Endothelial cell (in vitro differentiated cells): Measurements from ENCODE around the gene HUWE1. TPM values are rescaled to one million over a fixed set of nuclear protein-coding genes. Genes with fewer than 3 reads are reported as not detected.
"Not testable (repeated sequence)": the region's sequence is repeated elsewhere in the genome, so short reads cannot be mapped to it uniquely, and the experiment has no call there.

Experiments used
- DNase-seq: peaks from one replicate; pipeline ENCODE4 v3.0.0; 2021; ENCODE audit warnings: low spot score
- H3K27ac Mint-ChIP-seq: one replicate; pipeline ENCODE4 v1.8.0; 2021; ENCODE audit warnings: mixed read lengths, inconsistent platforms; ENCODE audit not compliant: unreplicated experiment
- H3K27me3 Mint-ChIP-seq: one replicate; pipeline ENCODE4 v1.8.0; 2021; ENCODE audit warnings: mild to moderate bottlenecking, moderate library complexity, mixed read lengths, inconsistent platforms; ENCODE audit not compliant: unreplicated experiment
- H3K36me3 Mint-ChIP-seq: one replicate; pipeline ENCODE4 v1.8.0; 2021; ENCODE audit warnings: mild to moderate bottlenecking, low read depth, mixed read lengths, inconsistent platforms; ENCODE audit not compliant: unreplicated experiment
- H3K4me1 Mint-ChIP-seq: one replicate; pipeline ENCODE4 v1.8.0; 2021; ENCODE audit warnings: mild to moderate bottlenecking, mixed read lengths, inconsistent platforms; ENCODE audit not compliant: unreplicated experiment
- H3K4me3 Mint-ChIP-seq: one replicate; pipeline ENCODE4 v1.8.0; 2021; ENCODE audit warnings: mild to moderate bottlenecking, mixed read lengths, inconsistent platforms; ENCODE audit not compliant: unreplicated experiment
- H3K9me3 Mint-ChIP-seq: one replicate; pipeline ENCODE4 v1.8.0; 2021; ENCODE audit warnings: mixed read lengths, inconsistent platforms; ENCODE audit not compliant: unreplicated experiment
- total RNA-seq: library from RNA; stranded (reverse); fragmentation: NEBNext Ultra II Directional; extraction: Animal tissue kit (Norgen Biotek cat#: 25700); gene quantifications from one replicate; pipeline ENCODE4 v1.2.1, GENCODE V29; 2021; ENCODE audit not compliant: unreplicated experiment
- TF ChIP-seq, protein P1 (sequence below): fragments of 200-600 bp; sonication (generic); IDR thresholded peaks from one replicate; pipeline ENCODE4 v1.5.0; 2021; ENCODE audit warnings: antibody characterized with exemption; ENCODE audit not compliant: unreplicated experiment

The HUWE1 gene
- total RNA-seq, 1 donor from 2014 or later, result 270 TPM

DNA sequence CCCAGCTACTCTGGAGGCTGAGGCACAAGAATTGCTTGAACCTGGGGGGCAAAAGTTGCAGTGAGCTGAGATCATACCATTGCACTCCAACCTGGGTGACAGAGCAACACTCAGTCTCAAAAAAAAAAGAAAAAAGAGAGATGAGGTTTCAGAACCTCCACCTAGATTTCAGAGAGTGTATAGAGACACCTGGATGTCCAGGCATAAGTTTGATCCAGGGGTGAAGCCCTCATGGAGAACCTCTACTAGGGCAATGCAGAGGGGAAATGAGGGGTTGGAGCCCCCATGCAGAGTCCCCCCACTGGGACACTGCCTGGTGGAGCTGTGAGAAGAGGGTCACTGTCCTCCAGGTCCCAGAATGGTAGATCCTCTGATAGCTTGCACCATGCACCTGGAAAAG is 159.5 kb downstream of the HUWE1 start:
- H3K27ac Mint-ChIP-seq, result no peak overlapping the region
- H3K27me3 Mint-ChIP-seq, result peaks cover 7% of the 10 kb centered on the region
- no peak overlapping the region for H3K4me3 Mint-ChIP-seq
- DNase-seq, result no peak
- H3K9me3 Mint-ChIP-seq, result no peaks in the 10 kb centered on the region
- H3K36me3 Mint-ChIP-seq, result peaks cover 5% of the 10 kb centered on the region
- TF ChIP-seq, protein P1, sequence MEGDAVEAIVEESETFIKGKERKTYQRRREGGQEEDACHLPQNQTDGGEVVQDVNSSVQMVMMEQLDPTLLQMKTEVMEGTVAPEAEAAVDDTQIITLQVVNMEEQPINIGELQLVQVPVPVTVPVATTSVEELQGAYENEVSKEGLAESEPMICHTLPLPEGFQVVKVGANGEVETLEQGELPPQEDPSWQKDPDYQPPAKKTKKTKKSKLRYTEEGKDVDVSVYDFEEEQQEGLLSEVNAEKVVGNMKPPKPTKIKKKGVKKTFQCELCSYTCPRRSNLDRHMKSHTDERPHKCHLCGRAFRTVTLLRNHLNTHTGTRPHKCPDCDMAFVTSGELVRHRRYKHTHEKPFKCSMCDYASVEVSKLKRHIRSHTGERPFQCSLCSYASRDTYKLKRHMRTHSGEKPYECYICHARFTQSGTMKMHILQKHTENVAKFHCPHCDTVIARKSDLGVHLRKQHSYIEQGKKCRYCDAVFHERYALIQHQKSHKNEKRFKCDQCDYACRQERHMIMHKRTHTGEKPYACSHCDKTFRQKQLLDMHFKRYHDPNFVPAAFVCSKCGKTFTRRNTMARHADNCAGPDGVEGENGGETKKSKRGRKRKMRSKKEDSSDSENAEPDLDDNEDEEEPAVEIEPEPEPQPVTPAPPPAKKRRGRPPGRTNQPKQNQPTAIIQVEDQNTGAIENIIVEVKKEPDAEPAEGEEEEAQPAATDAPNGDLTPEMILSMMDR, result no peak
- no peaks in the 10 kb centered on the region for H3K4me1 Mint-ChIP-seq

DNA sequence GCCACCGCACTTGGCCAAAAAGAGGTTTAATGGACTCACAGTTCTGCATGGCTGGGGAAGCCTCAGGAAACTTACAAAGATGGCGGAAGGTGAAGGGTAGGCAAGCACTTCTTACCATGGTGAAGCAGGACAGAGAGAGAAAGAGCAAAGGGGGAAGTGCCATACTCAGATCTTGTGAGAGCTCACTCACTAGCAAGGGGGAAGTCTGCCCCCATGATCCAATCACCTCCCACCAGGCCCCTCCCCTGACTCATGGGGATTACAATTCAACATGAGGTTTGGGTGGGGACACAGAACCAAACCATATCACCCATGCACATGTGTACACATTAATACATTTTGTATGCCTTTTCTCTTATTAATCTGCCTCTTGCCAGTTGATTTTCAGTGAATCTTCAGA is 175.2 kb downstream of the HUWE1 start:
- no peak overlapping the region for H3K4me3 Mint-ChIP-seq
- no peaks in the 10 kb centered on the region for H3K4me1 Mint-ChIP-seq
- no peaks in the 10 kb centered on the region for H3K9me3 Mint-ChIP-seq
- H3K27me3 Mint-ChIP-seq, result no peaks in the 10 kb centered on the region
- H3K36me3 Mint-ChIP-seq, result no peaks in the 10 kb centered on the region
- TF ChIP-seq, protein P1, result no peak
- no peak for DNase-seq
- H3K27ac Mint-ChIP-seq, result no peak overlapping the region

DNA sequence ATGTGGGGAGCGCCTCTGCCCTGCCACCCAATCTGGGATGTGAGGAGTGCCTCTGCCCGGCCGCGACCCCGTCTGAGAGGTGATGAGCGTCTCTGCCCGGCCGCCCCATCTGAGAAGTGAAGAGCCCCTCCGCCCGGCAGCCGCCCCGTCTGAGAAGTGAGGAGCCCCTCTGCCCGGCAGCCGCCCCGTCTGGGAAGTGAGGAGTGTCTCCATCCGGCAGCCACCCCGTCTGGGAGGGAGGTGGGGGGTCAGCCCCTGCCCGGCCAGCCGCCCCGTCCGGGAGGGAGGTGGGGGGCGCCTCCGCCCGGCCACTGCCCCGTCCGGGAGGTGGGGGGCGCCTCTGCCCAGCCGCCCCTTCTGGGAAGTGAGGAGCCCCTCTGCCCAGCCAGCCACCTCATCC is 182.5 kb downstream of the HUWE1 start:
- not testable (repeated sequence) for H3K27me3 Mint-ChIP-seq, H3K36me3 Mint-ChIP-seq, H3K27ac Mint-ChIP-seq, DNase-seq, H3K4me3 Mint-ChIP-seq, H3K9me3 Mint-ChIP-seq, H3K4me1 Mint-ChIP-seq

DNA sequence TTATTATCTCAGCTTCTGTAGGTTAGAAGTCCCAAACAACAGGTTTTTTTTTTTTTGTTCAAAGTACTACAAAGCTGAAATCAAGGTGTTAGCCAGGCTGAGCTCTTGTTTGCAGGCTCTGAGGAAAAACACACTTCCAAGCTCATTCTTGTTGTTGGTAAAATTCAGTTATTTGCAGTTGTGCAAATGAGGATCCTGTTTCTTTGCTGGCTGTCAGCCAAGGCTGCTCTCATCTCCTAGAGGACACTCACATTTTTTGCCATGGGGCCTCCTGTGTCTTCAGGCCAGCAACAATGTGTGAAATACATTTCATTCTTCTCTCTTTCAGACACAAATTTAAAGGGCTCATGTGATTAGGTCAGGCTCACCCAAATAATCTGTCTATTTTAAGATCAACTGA is 192.1 kb downstream of the HUWE1 start:
- no peaks in the 10 kb centered on the region for H3K36me3 Mint-ChIP-seq
- H3K27me3 Mint-ChIP-seq, result no peaks in the 10 kb centered on the region
- H3K4me3 Mint-ChIP-seq, result no peak overlapping the region
- H3K27ac Mint-ChIP-seq, result no peak overlapping the region
- H3K9me3 Mint-ChIP-seq, result no peaks in the 10 kb centered on the region
- DNase-seq, result no peak
- TF ChIP-seq, protein P1, result no peak
- peaks cover 7% of the 10 kb centered on the region for H3K4me1 Mint-ChIP-seq

DNA sequence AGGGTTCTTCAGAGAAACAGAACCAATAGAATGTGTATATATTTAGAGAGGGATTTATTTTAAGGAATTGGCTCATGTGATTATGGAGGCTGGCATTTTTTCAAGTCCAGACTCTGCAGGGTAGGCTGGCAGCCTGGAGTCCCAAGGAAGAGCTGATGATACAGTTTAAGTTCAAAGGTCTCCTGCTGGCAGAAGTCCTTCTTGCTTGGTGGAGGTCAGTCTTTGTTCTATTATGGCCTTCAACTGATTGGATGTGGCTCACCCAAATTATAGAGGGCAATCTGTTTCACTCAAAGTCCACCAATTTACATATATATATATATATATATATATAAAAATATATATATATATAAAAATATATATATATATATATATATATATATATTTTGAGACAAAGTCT is 200.2 kb downstream of the HUWE1 start:
- DNase-seq, result no peak
- Mint-ChIP-seq H3K27me3 (no peaks in the 10 kb centered on the region), H3K27ac (no peak overlapping the region), H3K4me1 (no peaks in the 10 kb centered on the region), H3K36me3 (no peaks in the 10 kb centered on the region), H3K9me3 (no peaks in the 10 kb centered on the region), H3K4me3 (no peak overlapping the region)
- TF ChIP-seq, protein P1, result no peak
